Stimulated activated CD4-positive, alpha-beta T cell treated with anti-CD3 and anti-CD28 coated beads, Interleukin-12 subunit alpha, Interleukin-12 subunit beta, amount 100 ng/mL, for 4 hours (primary cell): ENCODE results near the gene SERPINH1.

Experiments
- DNase-seq: peaks from one replicate; pipeline ENCODE4 v3.0.0-alpha.2; 2020

The SERPINH1 gene

DNA sequence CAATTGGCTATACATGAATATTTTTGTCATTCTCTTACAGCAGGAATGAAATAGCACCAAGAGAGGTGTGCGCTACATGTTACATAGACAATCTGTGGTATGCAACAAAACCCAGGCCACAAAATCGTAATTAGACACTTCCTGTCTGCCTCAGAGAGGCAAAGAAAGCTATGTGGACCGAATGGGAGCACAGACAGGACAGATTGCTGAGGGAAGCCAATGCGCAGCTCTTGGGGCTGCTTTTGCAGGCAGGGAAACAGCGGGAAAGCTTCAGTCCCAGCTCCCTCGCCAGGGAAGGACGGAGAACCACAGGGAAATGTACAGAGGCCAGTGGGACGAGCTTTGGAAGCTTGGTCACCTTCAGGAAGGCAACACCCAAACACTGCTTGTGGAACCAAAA lies 40.9 kb downstream of the SERPINH1 start:
- DNase-seq: no peak

DNA sequence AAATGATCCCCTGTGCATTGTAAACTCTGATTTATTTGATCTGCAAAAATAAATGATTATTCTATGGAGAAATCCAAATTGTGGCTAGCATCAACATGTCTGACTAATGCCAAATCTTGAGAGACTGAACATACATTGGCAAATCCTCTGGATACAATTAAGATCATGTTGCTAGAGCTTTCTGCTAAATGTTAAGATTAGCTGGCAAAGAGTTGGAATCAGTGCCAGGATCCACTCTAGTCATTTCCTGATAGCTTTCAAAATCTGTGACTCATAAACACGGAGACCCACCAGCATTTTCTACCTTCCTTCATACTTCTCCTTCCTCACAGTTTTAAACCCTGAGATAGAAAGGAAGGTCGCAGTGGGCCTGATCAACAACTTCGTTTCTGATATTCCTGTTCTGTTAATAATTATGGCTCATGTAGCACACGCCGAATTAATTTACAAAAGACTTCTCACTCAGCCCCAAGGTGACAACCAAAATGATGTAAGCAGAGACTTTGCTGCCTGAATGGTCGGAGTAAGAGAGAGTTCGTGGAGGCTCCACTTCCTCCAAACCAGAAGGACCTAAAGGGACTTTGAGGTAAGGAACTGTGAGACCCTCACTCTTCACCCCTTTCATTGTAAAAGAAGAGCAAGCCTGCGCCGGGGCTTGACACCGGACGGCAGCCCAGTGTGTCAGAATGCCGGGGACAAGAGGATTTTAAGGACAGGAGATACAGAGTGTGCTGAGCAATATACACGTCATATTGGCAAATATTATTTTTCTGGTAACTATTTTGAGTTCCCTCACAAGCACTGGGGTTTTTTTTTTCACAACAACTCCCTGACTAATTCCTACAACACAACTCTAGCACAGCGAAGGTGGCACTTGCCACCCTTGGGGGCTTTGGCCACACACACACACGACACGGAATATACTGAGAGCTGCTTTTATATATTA lies 42.0 kb downstream of the SERPINH1 start:
- no peak for DNase-seq

DNA sequence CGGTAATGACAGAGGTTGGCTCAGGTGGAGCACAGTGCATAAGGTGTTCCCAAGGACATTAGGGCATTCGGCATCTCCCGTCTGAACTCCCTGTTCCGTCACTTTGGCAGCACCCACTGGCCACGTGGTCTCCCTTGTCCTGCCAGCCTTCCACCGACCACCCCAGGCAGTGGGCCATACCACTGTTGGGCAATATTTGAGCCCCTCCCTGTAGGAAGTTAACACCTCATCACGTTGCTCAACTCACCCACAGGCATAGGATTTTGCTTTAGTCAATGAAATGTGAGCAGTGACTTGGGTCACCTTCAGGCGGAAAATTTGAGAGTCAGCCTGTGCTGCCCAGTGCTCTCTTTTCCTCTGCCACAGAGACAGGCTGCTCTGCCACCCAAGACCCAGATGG lies 44.0 kb downstream of the SERPINH1 start:
- no peak for DNase-seq

DNA sequence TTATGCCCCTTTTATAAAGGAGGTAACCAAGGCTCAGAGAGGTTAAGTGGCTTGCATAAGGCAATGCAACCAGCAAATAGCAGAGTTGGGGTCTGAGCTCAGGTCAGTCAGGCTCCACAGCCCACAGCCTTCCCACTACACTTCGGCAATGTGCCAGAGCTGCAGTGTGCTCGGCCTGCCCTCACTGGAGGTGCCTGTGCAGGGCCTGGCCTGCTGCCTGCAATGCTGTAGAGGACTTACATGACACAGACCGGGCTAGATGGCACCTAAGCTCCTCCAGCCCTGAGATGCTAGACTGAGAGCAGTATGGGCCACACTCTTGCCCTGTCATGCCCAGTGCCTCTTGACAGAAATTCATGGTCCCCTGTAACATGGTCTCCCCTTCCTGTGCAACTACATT lies 49.8 kb downstream of the SERPINH1 start:
- DNase-seq: no peak

DNA sequence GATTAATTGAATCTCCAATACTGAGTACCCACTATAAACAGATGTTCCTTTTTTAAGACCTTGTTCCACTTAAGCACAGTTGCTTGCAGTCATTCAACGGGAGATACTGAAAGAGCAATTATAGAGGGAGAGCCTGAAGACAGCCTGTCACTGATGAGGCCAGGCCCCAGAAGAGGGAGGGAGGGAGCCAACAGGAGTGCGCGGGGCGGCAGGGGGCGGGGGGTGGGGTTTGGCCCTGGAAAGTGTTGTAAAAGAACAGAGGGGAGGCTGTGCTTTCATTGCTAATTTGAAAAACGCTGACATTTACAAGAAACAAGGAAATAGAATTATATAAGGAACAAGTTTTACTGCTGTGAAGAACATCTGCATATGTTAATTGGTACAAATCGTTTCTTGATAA lies 53.7 kb downstream of the SERPINH1 start:
- DNase-seq: no peak

DNA sequence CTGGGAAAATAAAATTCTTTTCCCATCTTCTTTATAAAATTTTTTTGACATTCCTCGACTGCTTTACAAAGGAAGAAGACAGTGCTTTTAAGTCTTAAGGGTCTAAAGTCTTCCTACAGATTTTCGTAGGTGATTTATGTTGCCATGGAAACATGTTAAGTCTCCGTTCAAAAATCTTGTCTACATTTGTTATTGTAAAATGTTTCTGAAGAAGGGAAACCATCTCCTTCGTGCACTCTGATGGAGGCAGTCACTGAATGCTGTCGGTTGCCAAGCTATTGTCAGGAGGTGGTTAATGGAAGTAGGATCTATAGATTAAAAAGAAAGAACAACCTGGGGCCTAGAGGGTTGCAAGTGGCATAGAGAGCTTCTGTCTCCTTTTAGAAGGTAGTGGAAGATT lies 54.2 kb downstream of the SERPINH1 start:
- DNase-seq: no peak
